Mononuclear cell (primary cell): ENCODE data around the gene TADA2A. TPM values are rescaled to one million over a fixed set of nuclear protein-coding genes. Genes with fewer than 3 reads are reported as not detected.

Experiments
- H3K27me3 ChIP-seq: 2 replicates; pipeline ENCODE4 v1.6.0; 2011; ENCODE audit warnings: low read length, control low read depth; ENCODE audit not compliant: insufficient read depth
- H3K4me1 ChIP-seq: 2 replicates; pipeline ENCODE4 v1.5.1; 2011; ENCODE audit warnings: mild to moderate bottlenecking, low read length, control low read depth; ENCODE audit not compliant: insufficient read depth
- H3K4me3 ChIP-seq: 2 replicates; pipeline ENCODE4 v1.5.1; 2011; ENCODE audit warnings: mild to moderate bottlenecking, low read length, moderate library complexity
- H3K9me3 ChIP-seq: 2 replicates; pipeline ENCODE4 v1.5.1; 2011; ENCODE audit warnings: low read depth, mild to moderate bottlenecking, control low read depth, low read length
- total RNA-seq: library from RNA; depleted of rRNA; stranded (reverse); fragments of >200 nt; gene quantifications from one replicate; pipeline ENCODE4 v1.2.3, GENCODE V29; 2012

The TADA2A gene
- total RNA-seq, 1 donor = 12.0 TPM

DNA sequence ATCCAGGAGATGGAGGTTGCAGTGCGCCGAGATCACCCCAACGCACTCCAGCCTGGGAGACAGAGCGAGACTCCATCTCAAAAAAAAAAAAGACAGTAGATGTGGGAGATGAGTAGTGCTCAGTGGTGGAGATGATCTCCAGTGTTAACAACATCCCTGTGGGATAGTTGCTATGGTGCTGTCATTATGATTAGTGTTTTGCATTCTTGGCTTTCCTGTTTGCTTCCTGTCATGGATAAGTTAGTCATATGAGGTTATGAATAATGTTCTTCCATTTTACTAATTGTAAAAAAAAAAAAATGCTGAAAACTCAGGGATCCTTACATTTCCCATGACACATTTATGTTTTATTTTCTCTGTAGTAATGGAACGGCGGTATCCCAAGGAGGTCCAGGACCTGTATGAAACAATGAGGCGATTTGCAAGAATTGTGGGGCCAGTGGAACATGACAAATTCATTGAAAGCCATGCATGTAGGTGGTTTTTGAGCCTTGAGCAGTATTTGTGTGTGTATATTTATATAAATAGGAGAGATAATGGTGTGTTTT, 58.5 kb downstream of the TADA2A start:
- H3K4me3 ChIP-seq = no peak overlapping the region
- no peaks in the 10 kb centered on the region for H3K27me3 ChIP-seq
- H3K9me3 ChIP-seq = no peaks in the 10 kb centered on the region
- H3K4me1 ChIP-seq = no peaks in the 10 kb centered on the region

DNA sequence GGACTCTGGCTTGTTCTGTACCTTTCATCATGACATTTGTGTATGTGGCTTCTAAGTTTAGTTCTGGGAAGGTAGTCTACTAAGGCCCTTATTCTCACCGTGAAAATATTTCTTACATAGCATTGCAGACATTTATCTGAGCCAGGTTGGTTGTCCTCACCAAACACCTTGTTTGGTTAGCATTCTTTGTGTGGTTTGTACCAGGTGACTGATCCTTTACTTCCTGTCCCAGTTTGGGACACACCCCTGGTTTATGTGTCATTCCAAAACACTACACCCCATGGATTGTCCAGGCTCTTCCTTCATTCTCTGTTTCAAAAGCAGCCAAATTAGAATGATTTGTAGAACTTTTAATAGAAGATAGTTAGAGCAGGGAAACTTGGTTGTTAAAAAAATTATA, 59.8 kb downstream of the TADA2A start:
- no peaks in the 10 kb centered on the region for H3K27me3 ChIP-seq
- H3K4me1 ChIP-seq = no peaks in the 10 kb centered on the region
- no peaks in the 10 kb centered on the region for H3K9me3 ChIP-seq
- no peak overlapping the region for H3K4me3 ChIP-seq

GRCh38 chr17:37470181-37470580, 63.5 kb downstream of the TADA2A start:
- H3K9me3 ChIP-seq = no peaks in the 10 kb centered on the region
- H3K4me3 ChIP-seq = no peak overlapping the region
- H3K27me3 ChIP-seq = no peaks in the 10 kb centered on the region
- H3K4me1 ChIP-seq = no peaks in the 10 kb centered on the region

DNA sequence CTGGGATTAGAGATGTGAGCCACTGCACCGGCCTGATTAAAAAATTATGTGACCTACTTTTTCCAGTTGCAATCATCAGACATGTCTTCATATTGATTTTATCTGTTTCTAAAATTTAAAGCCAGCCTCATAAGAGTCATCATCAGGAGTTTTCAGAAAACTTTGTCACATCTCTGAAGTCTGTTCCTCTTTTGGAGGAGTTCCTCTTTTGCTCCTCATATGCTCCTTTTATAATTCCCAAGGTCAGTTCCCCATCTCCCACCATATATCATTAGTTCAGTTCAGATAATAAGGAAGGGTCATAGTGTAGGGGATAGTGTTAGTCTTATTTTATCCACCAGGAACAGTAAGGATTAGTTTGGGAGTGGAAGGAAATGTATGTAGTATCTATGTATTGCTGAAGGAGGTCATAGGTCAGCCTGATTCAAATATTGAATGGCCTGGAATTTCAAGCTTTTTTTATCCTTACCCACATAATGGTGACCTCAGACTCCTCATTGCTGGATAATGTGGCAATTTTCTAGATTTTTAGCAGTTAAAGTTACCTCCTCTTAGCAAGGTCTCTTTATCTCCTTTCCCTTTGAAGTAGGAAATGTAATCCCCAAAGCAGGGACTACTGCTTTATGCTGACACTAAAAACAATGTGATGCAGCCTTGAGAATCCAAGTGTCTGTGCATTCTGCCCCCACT, 69.2 kb downstream of the TADA2A start:
- no peak overlapping the region for H3K4me3 ChIP-seq
- H3K4me1 ChIP-seq = no peaks in the 10 kb centered on the region
- no peaks in the 10 kb centered on the region for H3K9me3 ChIP-seq
- H3K27me3 ChIP-seq = no peaks in the 10 kb centered on the region

GRCh38 chr17:37476431-37477120, 69.9 kb downstream of the TADA2A start:
- no peaks in the 10 kb centered on the region for H3K9me3 ChIP-seq
- H3K27me3 ChIP-seq = no peaks in the 10 kb centered on the region
- no peaks in the 10 kb centered on the region for H3K4me1 ChIP-seq
- H3K4me3 ChIP-seq = no peak overlapping the region

GRCh38 chr17:37478187-37478586, 71.5 kb downstream of the TADA2A start:
- Histone ChIP-seq H3K4me3 (no peak overlapping the region), H3K4me1 (no peaks in the 10 kb centered on the region), H3K27me3 (no peaks in the 10 kb centered on the region), H3K9me3 (no peaks in the 10 kb centered on the region)

GRCh38 chr17:37479025-37479424, 72.3 kb downstream of the TADA2A start:
- Histone ChIP-seq H3K4me1 (no peaks in the 10 kb centered on the region), H3K27me3 (no peaks in the 10 kb centered on the region), H3K9me3 (no peaks in the 10 kb centered on the region), H3K4me3 (no peak overlapping the region)

DNA sequence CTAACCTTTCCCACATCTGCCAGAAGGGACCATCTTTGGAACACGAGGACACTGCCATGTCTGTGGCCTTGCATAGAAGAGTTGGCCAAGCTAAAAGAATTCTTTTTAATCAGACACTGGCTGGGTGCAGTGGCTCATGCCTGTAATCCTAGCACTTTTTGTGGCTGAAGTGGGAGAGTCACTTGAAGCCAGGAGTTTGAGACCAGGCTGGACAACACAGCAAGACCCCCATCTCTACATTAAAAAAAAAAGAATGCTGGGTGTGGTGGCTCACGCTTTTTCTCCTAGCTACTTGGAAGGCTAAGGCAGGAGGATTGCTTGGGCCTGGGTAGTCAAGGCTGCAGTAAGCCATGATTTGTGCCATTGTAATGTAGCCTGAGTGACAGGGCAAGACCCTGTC, 73.7 kb downstream of the TADA2A start:
- Histone ChIP-seq H3K4me1 (no peaks in the 10 kb centered on the region), H3K4me3 (no peak overlapping the region), H3K9me3 (no peaks in the 10 kb centered on the region), H3K27me3 (no peaks in the 10 kb centered on the region)

DNA sequence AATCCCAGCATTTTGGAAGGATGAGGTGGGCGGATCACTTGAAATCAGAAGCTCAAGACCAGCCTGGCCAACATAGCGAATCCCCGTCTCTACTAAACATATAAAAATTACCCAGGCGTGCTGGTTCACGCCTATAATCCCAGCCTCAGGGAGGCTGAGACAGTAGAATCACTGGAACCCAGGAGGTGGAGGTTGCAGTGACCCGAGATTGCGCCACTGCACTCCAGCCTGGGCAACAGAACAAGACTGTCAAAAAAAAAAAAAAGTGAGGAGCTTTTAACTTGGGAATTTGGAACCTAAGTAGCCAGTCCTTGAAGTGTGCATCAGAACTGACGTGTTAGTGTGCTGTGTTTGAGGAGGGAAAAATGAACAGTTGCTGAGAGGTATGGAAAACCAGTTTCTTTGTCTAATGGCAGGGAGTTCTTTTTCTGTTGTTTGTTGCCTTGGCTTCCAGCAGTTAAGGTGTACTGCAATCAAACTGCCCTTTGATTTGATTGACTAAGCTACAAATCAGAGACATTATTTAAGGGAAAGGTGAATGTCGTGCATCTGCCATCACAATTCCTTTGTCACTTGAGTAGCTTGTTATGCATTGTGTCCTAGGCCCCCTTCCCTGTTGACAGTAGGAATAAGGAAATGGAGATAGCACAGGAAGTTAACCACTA, 74.4 kb downstream of the TADA2A start:
- Histone ChIP-seq H3K4me1 (no peaks in the 10 kb centered on the region), H3K9me3 (no peaks in the 10 kb centered on the region), H3K4me3 (no peak overlapping the region), H3K27me3 (no peaks in the 10 kb centered on the region)

- no peak overlapping the region for H3K4me3 ChIP-seq
- no peaks in the 10 kb centered on the region for H3K27me3 ChIP-seq
- peaks cover 5% of the 10 kb centered on the region for H3K4me1 ChIP-seq
- H3K9me3 ChIP-seq = no peaks in the 10 kb centered on the region
Measured at GRCh38 chr17:37483311-37484039, 76.8 kb downstream of the TADA2A start.

DNA sequence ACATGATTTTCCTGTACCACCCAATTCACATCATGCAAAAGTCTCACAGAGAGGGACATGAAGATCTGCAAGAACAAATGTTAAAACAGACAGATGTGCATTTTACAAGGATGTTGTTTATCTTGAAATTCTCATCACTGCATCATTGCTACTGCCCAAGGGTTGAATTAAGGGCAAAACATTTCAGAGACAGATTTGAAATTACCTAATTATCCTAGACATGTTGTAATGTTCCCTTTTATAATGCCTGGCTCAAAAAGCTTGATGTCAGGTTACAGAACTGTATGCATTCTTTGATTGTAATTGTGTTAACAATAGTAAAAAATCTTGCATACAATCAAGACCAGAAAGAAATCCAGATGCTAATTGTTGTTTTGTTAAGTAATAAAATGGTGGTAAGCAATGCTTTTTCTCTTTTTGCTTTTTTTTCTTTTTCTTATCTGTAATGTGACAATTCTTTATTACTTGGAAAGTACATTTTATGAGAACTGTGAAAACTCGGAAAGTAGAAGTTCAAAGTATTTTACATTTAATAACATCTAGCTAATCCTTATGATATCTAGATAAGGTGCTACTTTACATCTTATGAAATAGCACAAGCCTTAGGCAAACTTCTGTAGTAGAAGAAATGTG, 79.4 kb downstream of the TADA2A start:
- peaks cover 25% of the 10 kb centered on the region for H3K4me1 ChIP-seq
- H3K27me3 ChIP-seq = peaks cover 8% of the 10 kb centered on the region
- no peaks in the 10 kb centered on the region for H3K9me3 ChIP-seq
- no peak overlapping the region for H3K4me3 ChIP-seq

- Histone ChIP-seq H3K9me3 (no peaks in the 10 kb centered on the region), H3K27me3 (peaks cover 8% of the 10 kb centered on the region), H3K4me1 (peaks cover 29% of the 10 kb centered on the region), H3K4me3 (no peak overlapping the region)
Measured at GRCh38 chr17:37488009-37488604, 81.4 kb downstream of the TADA2A start.

- no peaks in the 10 kb centered on the region for H3K9me3 ChIP-seq
- peak overlapping the region; percentile 52 for H3K4me3 ChIP-seq
- peaks cover 29% of the 10 kb centered on the region for H3K4me1 ChIP-seq
- peaks cover 8% of the 10 kb centered on the region for H3K27me3 ChIP-seq
Measured at GRCh38 chr17:37488607-37489196, 82.0 kb downstream of the TADA2A start.
